IMR-90 (cell line): ENCODE results near the gene FRAS1. TPM values are rescaled to one million over a fixed set of nuclear protein-coding genes. Genes with fewer than 3 reads are reported as not detected.

ENCODE experiments used
- ATAC-seq: fragments of 200-7000 bp; cut with Tn5 transposase; 2 replicates; pipeline ENCODE4 v1.9.1; 2020; ENCODE audit warnings: low read depth, mild to moderate bottlenecking, moderate library complexity
- BruUV-seq: library from RNA; stranded (reverse); fragments of 400-500 nt; replicated peaks from 2 replicates; lab custom pipeline; 2021; lab: Mats Ljungman, UMichigan
- CTCF ChIA-PET: fragments of 300-600 bp; formaldehyde crosslinking; extraction: SDS; loops from one replicate; lab custom pipeline; 2021; ENCODE audit warnings: antibody characterized with exemption; lab: Yijun Ruan, JAX
- POLR2A ChIA-PET: fragments of 300-600 bp; sonication (Branson Sonifier 250); formaldehyde crosslinking; loops from one replicate; lab custom pipeline; 2022; ENCODE audit warnings: antibody characterized with exemption; ENCODE audit not compliant: unreplicated experiment; lab: Charles Lee
- DNase-seq: peaks from one replicate; pipeline ENCODE4 v3.0.0; 2013
- H2AFZ ChIP-seq: replicated peaks from 2 replicates; pipeline ENCODE3; 2013; ENCODE audit warnings: low read length, mild to moderate bottlenecking; ENCODE audit not compliant: poor library complexity
- H2AK5ac ChIP-seq: 2 replicates; pipeline ENCODE4 v1.6.1; 2013; ENCODE audit warnings: low read depth, low read length, inconsistent platforms
- H2AK9ac ChIP-seq: replicated peaks from 2 replicates; pipeline ENCODE3; 2013; ENCODE audit warnings: mild to moderate bottlenecking, low read depth, low read length, moderate library complexity; ENCODE audit not compliant: poor library complexity
- H2BK120ac ChIP-seq: 2 replicates; pipeline ENCODE4 v1.6.1; 2013; ENCODE audit warnings: low read depth, low read length, inconsistent platforms
- H2BK15ac ChIP-seq: 3 replicates; pipeline ENCODE4 v1.6.1; 2013; ENCODE audit warnings: low read depth, low read length, inconsistent platforms
- H2BK20ac ChIP-seq: 2 replicates; pipeline ENCODE4 v1.6.1; 2013; ENCODE audit warnings: low read depth, mild to moderate bottlenecking, inconsistent platforms, low read length, moderate library complexity
- H2BK5ac ChIP-seq: 2 replicates; pipeline ENCODE4 v1.6.1; 2013; ENCODE audit warnings: mild to moderate bottlenecking, low read depth, low read length, inconsistent platforms; ENCODE audit not compliant: poor library complexity, severe bottlenecking
- H3K14ac ChIP-seq: replicated peaks from 2 replicates; pipeline ENCODE4 v1.6.1; 2013; ENCODE audit warnings: low read depth, low read length, inconsistent platforms
- H3K18ac ChIP-seq: 2 replicates; pipeline ENCODE4 v1.6.1; 2013; ENCODE audit warnings: low read depth, low read length, control low read depth
- H3K23ac ChIP-seq: 2 replicates; pipeline ENCODE4 v1.6.1; 2013; ENCODE audit warnings: low read depth, low read length, inconsistent platforms
- H3K27ac ChIP-seq: 2 replicates; pipeline ENCODE4 v1.5.1; 2013; ENCODE audit warnings: mild to moderate bottlenecking, control low read depth, low read length; ENCODE audit not compliant: insufficient read depth
- H3K27me3 ChIP-seq: 2 replicates; pipeline ENCODE4 v1.6.1; 2013; ENCODE audit warnings: low read length; ENCODE audit not compliant: control insufficient read depth, insufficient read depth
- H3K36me3 ChIP-seq: 2 replicates; pipeline ENCODE4 v1.6.1; 2013; ENCODE audit warnings: low read length, mixed read lengths; ENCODE audit not compliant: control insufficient read depth, insufficient read depth
- H3K4ac ChIP-seq: 2 replicates; pipeline ENCODE4 v1.6.1; 2013; ENCODE audit warnings: low read depth, low read length, inconsistent platforms
- H3K4me1 ChIP-seq: 2 replicates; pipeline ENCODE4 v1.6.1; 2013; ENCODE audit warnings: low read length, mixed read lengths; ENCODE audit not compliant: control insufficient read depth, insufficient read depth
- H3K4me2 ChIP-seq: 2 replicates; pipeline ENCODE4 v1.6.1; 2013; ENCODE audit warnings: low read depth, mild to moderate bottlenecking, control low read depth, low read length, moderate library complexity
- H3K4me3 ChIP-seq: 2 replicates; pipeline ENCODE4 v1.5.1; 2013; ENCODE audit warnings: low read depth, mild to moderate bottlenecking, control low read depth, low read length, moderate library complexity; ENCODE audit not compliant: insufficient read depth
- H3K56ac ChIP-seq: 2 replicates; pipeline ENCODE4 v1.6.1; 2013; ENCODE audit warnings: low read length, inconsistent platforms; ENCODE audit not compliant: insufficient read depth; ENCODE audit errors: extremely low read depth
- H3K79me1 ChIP-seq, 2 experiments: 2 replicates each; pipeline ENCODE4 v1.6.1; 2013; ENCODE audit warnings: low read length in 2 of 2, inconsistent platforms in 1 of 2, low read depth in 1 of 2
- H3K9ac ChIP-seq: 2 replicates; pipeline ENCODE4 v1.6.1; 2013; ENCODE audit warnings: low read depth, low read length, control low read depth
- H3K9me1 ChIP-seq: 2 replicates; pipeline ENCODE4 v1.6.1; 2013; ENCODE audit warnings: low read length, inconsistent platforms; ENCODE audit not compliant: insufficient read depth
- H3K9me3 ChIP-seq: 2 replicates; pipeline ENCODE4 v1.6.1; 2013; ENCODE audit warnings: low read length; ENCODE audit not compliant: control insufficient read depth, insufficient read depth
- H4K20me1 ChIP-seq: 2 replicates; pipeline ENCODE4 v1.6.1; 2013; ENCODE audit warnings: low read length, inconsistent platforms; ENCODE audit not compliant: insufficient read depth
- H4K5ac ChIP-seq: 2 replicates; pipeline ENCODE4 v1.6.1; 2013; ENCODE audit warnings: mild to moderate bottlenecking, low read depth, low read length, control low read depth
- H4K8ac ChIP-seq, 2 experiments: 2 replicates each; pipeline ENCODE4 v1.6.1; 2013; ENCODE audit warnings: low read depth in 2 of 2, low read length in 2 of 2, control low read depth in 1 of 2, inconsistent platforms in 1 of 2
- H4K91ac ChIP-seq: 2 replicates; pipeline ENCODE4 v1.6.1; 2013; ENCODE audit warnings: low read depth, low read length, inconsistent platforms; ENCODE audit not compliant: insufficient read depth
- MAFK ChIP-seq: IDR thresholded peaks from 2 replicates; pipeline ENCODE4 v1.6.1; 2012; ENCODE audit warnings: low read depth, low read length, improper control_type of control experiment
- MXI1 ChIP-seq: IDR thresholded peaks from 2 replicates; pipeline ENCODE4 v1.6.1; 2012; ENCODE audit warnings: low read depth, mild to moderate bottlenecking, low read length, moderate library complexity, borderline replicate concordance
- USF2 ChIP-seq: fragments of 150-350 bp; IDR thresholded peaks from 2 replicates; pipeline ENCODE4 v1.6.1; 2017; ENCODE audit warnings: mild to moderate bottlenecking, antibody characterized with exemption, low read length, low read depth
- WGBS, 2 experiments: methylation state at CpG; one replicate each; pipeline versions ENCODE4 v1.1.5 to v1.1.7; 2013; ENCODE audit warnings: missing lambda C conversion rate in 2 of 2; ENCODE audit not compliant: insufficient read length in 1 of 2; ENCODE audit errors: extremely low coverage in 2 of 2; 5-methylcytosine and 5-hydroxymethylcytosine counted together
- dilution Hi-C: fragments of 300-500 bp; cut with HindIII; formaldehyde crosslinking; loops from one replicate; pipeline ENCODE4 v1.14.3; 2018; ENCODE audit warnings: low sequenced_read_pairs; ENCODE audit not compliant: unreplicated experiment
- in situ Hi-C: fragments of 300-500 bp; cut with MboI; formaldehyde crosslinking; loops from 3 replicates; pipeline ENCODE4 v1.14.3; 2019; ENCODE audit warnings: low sequenced_read_pairs, inconsistent platforms, mixed read lengths
- intact Hi-C: fragments of 100-400 bp; cut with micrococcal nuclease; formaldehyde crosslinking; loops from 2 replicates; pipeline ENCODE4 v1.10.0; 2022
- polyA plus RNA-seq, 3 experiments: library from polyadenylated mRNA; depleted of rRNA; stranded (reverse); fragments of >200 nt; gene quantifications; 2 replicates each; pipeline ENCODE4 v1.2.3, GENCODE V29; 2012; ENCODE audit warnings: low replicate concordance in 1 of 3
- total RNA-seq: library from RNA; depleted of rRNA; stranded (reverse); fragments of >200 nt; gene quantifications from 2 replicates; pipeline ENCODE4 v1.2.3, GENCODE V29; 2012

Gene FRAS1
- total and polyA plus RNA-seq, 2 of the 4 experiments (the other 2 are of a cell fraction) = under 0.01 to 0.03 TPM

DNA sequence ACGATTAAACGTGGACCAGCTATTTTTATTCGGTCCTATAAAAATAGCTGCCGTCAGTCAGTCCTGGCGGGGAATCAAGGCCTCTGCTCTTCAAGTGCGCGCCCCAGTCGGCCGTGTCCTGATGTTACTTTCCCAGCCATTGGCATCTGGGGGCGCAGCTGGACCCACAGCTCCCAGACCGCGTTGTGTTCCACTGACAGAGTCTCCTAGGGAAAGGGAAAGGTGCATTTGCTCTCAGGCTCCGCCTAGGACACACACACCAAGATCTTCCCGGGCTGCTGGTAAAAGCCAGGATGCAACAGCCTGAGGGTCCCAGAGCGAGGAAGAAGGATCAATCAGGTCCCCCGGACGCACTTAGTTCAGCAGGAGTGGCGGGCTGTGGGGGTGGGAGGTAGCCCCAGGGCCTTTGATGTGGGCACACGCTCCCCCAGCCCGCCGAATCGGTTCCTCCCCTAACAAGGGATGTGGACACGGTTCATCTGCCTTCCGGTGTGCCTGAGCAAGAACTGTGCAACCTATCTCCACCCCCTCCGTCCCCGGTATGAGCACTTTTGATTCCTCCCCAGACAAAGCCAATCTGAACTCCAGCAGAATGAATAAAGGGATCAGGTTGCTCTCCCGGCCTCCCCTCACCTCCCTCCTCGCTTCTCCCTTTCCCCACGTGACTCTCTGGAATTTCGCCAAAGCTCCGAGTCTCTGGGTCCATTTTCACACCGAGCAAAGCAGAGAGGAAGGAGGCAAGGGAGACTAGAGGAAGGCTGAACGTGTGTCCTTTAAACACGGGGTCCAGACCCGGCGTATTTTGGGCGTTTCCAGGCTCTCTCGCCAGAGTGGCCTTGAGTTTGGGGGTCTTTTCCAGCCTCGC lies 626 bp upstream of the FRAS1 start:
- Histone ChIP-seq H3K4me1 (peaks cover 2% of the 10 kb centered on the region; the same call in 1 of the 2 replicates), H2AK5ac (no peak overlapping the region), H4K20me1 (no peaks in the 10 kb centered on the region; the same call in 1 of the 2 replicates), H3K4me3 (peak overlapping the region; percentile 57), H3K79me1 (no peaks in the 10 kb centered on the region), H3K23ac (no peak overlapping the region), H3K9me3 (no peaks in the 10 kb centered on the region), H3K27ac (no peak overlapping the region), H3K4ac (no peak overlapping the region), H2AK9ac (no peak overlapping the region), H3K27me3 (peaks cover 46% of the 10 kb centered on the region), H2BK5ac (no peak overlapping the region), H2BK20ac (no peak overlapping the region), H3K36me3 (no peaks in the 10 kb centered on the region), H3K18ac (no peak overlapping the region), H3K9me1 (no peaks in the 10 kb centered on the region), H3K56ac (no peak overlapping the region), H4K8ac (no peak overlapping the region), H2BK15ac (no peak overlapping the region), H2AFZ (peak overlapping the region; percentile 72), H4K5ac (no peak overlapping the region), H4K91ac (no peak overlapping the region), H3K14ac (no peak overlapping the region), H2BK120ac (no peak overlapping the region), H3K4me2 (peak overlapping the region; percentile 97), H3K9ac (no peak overlapping the region)
- peak; percentile 24 for DNase-seq
- 13% methylated on average over 5 of the region's 39 CpGs; no CpG with 5 or more reads in 1 of the 2 experiments for WGBS, 2 experiments
- ChIA-PET POLR2A (no interaction called here), CTCF (no interaction called here)
- ATAC-seq = peak; percentile 37
- dilution Hi-C loops (no loop called here), in situ Hi-C loops (no loop called here), intact Hi-C loops (loop anchor here (5.0 kb wide), 2 partner anchors 456 to 806 kb away; no protein-coding TSS in a partner anchor)
- no TSS peak for BruUV-seq
- TF ChIP-seq MXI1 = no peak
- TF ChIP-seq USF2 = peak; percentile 77
- no peak for TF ChIP-seq MAFK
